HAP-1 (cell line): ENCODE results near the gene WNT9B.

Source experiments
- DNase-seq, 2 experiments: peaks; one replicate each; pipeline ENCODE4 v3.0.0-alpha.2; 2016 to 2020; ENCODE audit warnings: low spot score in 2 of 2
- H3K27me3 ChIP-seq: fragments of 250-450 bp; sonication (Bioruptor Pico); 2 replicates; pipeline ENCODE4 v1.5.1; 2020; ENCODE audit warnings: low read depth, mild to moderate bottlenecking, moderate library complexity
- H3K36me3 ChIP-seq: fragments of 250-450 bp; sonication (Bioruptor Pico); replicated peaks from 2 replicates; pipeline ENCODE4 v1.5.1; 2020; ENCODE audit warnings: mild to moderate bottlenecking
- H3K4me1 ChIP-seq: fragments of 250-450 bp; sonication (Bioruptor Pico); 2 replicates; pipeline ENCODE4 v1.5.1; 2020; ENCODE audit warnings: mild to moderate bottlenecking
- H3K4me3 ChIP-seq: fragments of 250-450 bp; sonication (Bioruptor Pico); 2 replicates; pipeline ENCODE4 v1.5.1; 2020; ENCODE audit warnings: mild to moderate bottlenecking, moderate library complexity
- H3K9me3 ChIP-seq: fragments of 250-450 bp; sonication (Bioruptor Pico); 2 replicates; pipeline ENCODE4 v1.5.1; 2020; ENCODE audit warnings: mild to moderate bottlenecking, moderate library complexity
- in situ Hi-C: fragments of 300-500 bp; cut with MboI; formaldehyde crosslinking; loops from 3 replicates; pipeline ENCODE4 v1.14.3; 2020; ENCODE audit warnings: low sequenced_read_pairs, inconsistent platforms, mixed read lengths

WNT9B gene

DNA sequence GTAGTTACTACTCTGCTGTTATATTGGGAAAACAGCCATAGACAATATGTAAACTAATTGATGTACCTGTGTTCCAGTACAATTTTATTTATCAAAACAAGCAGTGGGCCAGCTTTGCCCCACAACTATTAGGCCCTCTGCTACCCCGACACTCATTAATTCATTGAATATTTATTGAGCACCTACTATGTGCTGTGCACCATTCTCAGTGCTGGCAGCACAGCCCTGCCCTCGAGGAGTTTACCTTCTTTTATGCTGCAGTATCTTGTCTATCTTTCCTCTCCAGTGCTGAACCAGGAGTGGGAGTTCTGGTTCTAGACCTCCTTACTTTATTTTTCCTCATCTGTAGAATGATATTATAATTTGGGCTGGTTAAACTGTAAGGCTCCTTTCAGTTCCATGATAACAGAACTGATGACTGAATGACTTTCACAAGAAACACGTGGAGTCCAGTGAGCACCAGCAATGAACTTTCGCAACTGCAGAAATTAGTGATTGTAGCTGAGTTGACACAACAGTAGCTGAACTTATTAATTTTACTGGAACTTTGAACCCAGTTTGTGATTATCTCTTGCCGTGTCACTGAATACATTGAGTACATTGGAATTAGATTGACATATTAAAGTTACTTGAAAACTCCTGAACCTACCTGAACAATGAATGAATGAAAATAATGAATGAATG, 73.9 kb downstream of the WNT9B start:
- in situ Hi-C loops: no loop called here
- H3K36me3 ChIP-seq: peaks cover 8% of the 10 kb centered on the region
- H3K9me3 ChIP-seq: no peaks in the 10 kb centered on the region
- H3K4me1 ChIP-seq: peaks cover 29% of the 10 kb centered on the region
- H3K4me3 ChIP-seq: no peak overlapping the region
- no peaks in the 10 kb centered on the region for H3K27me3 ChIP-seq
- no peak for DNase-seq

DNA sequence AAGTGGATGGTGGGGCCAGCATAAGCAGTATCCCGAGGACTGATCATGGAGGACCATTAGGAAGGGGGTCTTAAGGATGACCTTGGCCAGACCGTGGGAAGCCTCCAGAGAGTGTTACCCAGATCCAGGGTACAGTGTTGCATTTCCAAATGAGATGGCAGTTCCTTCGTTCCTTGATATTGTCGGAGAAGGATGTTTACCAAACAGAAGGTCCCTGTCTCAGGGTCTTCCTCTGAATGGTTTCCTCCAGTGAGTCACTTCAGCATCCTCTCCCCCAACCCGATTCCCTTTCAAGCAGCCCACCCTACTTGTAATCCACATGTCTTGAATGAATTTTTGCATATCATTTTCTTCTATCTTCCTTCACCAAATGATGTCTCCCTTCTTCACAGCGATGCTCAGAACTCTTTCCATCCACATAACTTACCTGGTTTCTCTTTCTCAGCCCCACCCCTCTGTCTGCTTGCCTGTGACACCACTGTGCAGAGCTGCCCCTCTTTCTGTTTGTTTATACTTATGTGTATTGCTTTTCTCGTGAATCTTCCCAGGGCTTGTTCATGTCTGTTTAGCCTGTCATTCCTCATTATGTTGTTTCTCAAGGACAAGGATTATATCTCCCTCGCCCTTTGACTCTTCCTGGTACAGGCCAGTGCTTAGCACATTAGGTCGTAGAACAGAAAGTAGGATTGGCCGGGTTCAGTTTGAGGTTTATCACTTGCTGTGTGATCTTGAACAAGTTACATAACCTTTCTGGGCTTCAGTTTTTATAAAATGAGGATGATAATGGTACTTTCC, 77.3 kb downstream of the WNT9B start:
- Histone ChIP-seq H3K27me3 (no peaks in the 10 kb centered on the region), H3K9me3 (no peaks in the 10 kb centered on the region), H3K36me3 (peaks cover 30% of the 10 kb centered on the region), H3K4me1 (peaks cover 29% of the 10 kb centered on the region), H3K4me3 (no peak overlapping the region)
- in situ Hi-C loops: no loop called here
- no peak for DNase-seq

DNA sequence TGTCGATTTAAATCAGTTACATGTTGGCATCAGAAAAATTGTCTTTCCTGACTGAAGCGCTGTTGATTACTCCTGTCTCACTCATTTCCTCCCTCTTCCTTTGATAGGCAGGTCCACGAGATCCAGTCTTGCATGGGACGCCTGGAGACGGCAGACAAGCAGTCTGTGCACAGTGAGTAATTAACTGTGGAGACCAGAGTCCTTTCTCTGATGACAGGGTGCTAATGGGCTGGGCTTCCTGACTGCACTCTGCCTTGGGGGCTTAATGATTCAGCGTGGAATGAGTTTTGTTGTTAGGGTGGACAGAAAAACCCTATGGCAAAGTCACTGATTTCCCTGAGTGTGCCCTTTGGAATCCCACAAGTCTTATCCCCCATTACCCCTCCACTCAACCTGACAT, 78.0 kb downstream of the WNT9B start:
- DNase-seq: peak in 1 of 2 experiments; percentile 20
- Histone ChIP-seq H3K9me3 (no peaks in the 10 kb centered on the region), H3K36me3 (peaks cover 36% of the 10 kb centered on the region), H3K27me3 (no peaks in the 10 kb centered on the region), H3K4me1 (peaks cover 22% of the 10 kb centered on the region), H3K4me3 (no peak overlapping the region)
- in situ Hi-C loops: no loop called here

DNA sequence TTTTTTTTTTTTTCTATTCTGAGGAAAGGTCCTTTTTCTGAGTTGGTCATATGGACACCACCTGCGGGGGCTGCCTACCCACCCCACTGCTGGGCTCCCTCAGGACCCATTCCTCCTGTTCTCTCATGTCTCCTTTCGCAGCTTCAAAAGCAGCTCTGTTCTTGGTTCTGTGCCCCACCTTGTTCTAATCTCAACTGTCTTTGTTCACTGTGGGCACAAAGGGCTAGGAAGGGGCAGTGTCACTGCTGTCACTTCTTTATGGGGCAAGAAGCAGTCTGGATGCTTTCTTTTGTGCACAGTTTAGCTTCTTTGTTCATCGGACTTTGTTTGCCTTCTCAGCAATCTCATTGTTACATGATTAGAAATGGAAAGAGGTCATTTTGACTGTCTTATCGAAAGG, 78.7 kb downstream of the WNT9B start:
- Histone ChIP-seq H3K9me3 (no peaks in the 10 kb centered on the region), H3K4me3 (no peak overlapping the region), H3K4me1 (peaks cover 19% of the 10 kb centered on the region), H3K27me3 (no peaks in the 10 kb centered on the region), H3K36me3 (peaks cover 39% of the 10 kb centered on the region)
- in situ Hi-C loops: no loop called here
- DNase-seq: peak; percentile 25 to 50

DNA sequence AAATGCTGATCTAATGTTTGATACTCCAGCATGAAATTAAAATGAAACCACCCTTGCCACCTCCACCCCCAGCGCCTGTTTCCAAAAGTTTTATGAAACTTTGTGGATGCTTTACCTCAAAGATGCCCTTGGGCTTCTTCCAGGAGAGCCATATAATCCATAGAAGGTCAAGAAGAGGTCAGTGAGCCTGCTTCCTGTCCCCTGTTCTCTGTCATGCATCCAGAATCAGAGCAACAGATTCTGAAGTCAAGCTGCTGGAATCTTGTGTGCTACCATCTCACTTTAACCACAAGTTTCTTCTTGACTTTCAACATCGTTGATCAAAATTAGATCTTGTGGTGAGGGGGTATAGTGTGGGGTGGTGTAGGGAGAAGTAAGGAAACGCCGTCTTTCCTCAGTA, 80.2 kb downstream of the WNT9B start:
- no peak overlapping the region for H3K4me3 ChIP-seq
- in situ Hi-C loops: no loop called here
- no peaks in the 10 kb centered on the region for H3K27me3 ChIP-seq
- no peak for DNase-seq
- peaks cover 51% of the 10 kb centered on the region for H3K36me3 ChIP-seq
- H3K4me1 ChIP-seq: peaks cover 18% of the 10 kb centered on the region
- H3K9me3 ChIP-seq: no peaks in the 10 kb centered on the region

- in situ Hi-C loops: no loop called here
- no peak overlapping the region for H3K4me3 ChIP-seq
- H3K27me3 ChIP-seq: no peaks in the 10 kb centered on the region
- H3K36me3 ChIP-seq: peaks cover 71% of the 10 kb centered on the region
- H3K9me3 ChIP-seq: no peaks in the 10 kb centered on the region
- no peak for DNase-seq
- no peaks in the 10 kb centered on the region for H3K4me1 ChIP-seq
These were observed 84.4 kb downstream of the WNT9B start for GRCh38 chr17:46935658-46936266.
